Smooth muscle cell of the brain vasculature (primary cell): ENCODE results near the gene ZNF438.
"Not testable (repeated sequence)": the region's sequence is repeated elsewhere in the genome, so short reads cannot be mapped to it uniquely, and the experiment has no call there.

Experiments used
- DNase-seq: peaks from one replicate; pipeline ENCODE4 v3.0.0-alpha.2; 2012; ENCODE audit warnings: low read depth, low spot score

The ZNF438 gene

DNA sequence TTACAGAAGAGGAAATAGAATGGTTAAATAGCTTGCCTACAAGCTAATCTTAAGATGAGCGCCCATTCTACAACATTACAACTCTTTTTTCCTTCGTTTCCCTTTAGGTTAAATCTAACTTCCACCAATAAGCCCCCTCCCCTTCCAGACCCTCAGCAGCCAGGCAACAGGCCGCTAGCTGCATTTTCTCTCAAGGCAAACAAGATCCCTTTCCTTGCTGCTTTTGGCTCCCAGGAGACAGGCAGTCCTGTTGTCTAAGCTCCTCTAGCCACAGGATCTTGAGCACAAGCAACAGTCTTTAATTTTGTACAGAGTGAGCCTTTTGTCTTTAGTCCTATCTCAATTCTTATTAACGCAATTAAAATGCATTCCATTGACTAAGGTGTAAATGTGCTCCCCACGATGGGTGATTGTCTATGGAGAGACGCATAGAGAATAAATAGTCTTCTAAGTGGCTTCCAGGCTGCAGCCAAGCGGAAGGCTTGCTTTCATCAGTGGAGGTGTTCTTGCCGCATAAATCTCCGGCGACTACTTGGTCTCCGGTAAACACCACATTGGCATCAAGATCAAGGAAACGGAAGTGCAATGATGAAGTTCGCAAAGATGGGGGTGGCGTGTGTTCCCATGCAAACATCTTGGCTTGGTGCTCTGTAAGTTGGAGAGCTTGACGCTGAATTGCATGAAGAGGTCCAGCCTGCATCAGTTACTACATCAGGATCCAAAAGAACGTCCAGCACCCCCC, 220.2 kb downstream of the ZNF438 start:
- DNase-seq: no peak

DNA sequence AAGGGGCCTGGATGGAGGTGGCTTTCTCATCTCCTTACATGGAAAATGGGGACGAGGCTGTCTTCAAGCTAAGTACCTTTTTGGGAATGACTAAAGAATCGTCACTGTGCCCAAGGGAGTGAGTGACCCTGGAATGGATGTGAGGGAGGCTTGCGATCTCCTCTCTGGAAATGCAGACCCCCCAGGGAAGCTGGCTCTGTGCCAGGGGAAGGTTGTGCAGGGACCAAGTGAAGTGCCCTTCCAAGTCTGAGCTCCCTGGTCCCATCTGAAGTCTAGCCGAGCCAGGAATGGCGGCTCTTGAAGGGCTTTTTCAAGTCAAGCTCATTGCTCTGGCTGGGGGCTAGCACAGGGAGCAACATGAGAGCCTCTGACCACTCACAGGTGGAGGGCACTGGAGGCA, 221.2 kb downstream of the ZNF438 start:
- no peak for DNase-seq

DNA sequence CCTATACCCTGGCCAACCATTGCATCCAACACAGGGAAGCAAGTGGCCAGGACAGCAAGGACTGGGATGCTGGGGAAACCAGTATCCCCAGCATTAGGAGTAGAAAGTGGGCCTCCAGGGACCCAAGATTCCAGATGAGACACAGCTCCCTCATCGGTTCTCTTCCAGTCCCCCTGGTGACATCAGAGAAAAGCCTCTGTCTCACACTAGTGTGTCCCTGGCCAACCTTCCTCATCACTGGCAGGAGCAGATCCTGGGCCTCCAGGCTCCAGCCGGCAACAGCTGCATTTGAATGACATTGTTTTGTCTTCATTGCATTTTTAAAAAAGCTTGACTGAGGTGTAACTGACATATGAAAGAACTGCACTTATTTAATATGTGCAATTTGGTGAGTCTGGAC, 224.8 kb downstream of the ZNF438 start:
- no peak for DNase-seq

DNA sequence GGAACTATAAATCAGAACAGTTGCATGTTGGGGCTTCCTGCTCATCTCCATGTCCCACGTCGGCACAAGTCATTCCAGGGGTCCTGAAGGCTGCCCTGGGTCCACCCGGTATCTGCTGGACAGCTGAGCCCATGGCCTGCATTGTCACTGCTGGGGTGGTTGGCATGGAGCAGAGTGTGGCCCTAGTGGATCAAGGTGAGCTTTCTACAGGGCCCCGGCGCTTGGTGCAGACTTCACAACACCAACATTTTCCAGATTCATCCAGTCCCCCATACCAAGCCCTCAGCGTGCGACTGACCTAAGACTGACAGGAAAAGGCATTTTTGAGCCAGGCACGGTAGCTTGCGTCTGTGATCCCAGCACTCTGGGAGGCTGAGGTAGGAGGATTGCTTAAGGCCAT, 226.6 kb downstream of the ZNF438 start:
- DNase-seq: no peak

DNA sequence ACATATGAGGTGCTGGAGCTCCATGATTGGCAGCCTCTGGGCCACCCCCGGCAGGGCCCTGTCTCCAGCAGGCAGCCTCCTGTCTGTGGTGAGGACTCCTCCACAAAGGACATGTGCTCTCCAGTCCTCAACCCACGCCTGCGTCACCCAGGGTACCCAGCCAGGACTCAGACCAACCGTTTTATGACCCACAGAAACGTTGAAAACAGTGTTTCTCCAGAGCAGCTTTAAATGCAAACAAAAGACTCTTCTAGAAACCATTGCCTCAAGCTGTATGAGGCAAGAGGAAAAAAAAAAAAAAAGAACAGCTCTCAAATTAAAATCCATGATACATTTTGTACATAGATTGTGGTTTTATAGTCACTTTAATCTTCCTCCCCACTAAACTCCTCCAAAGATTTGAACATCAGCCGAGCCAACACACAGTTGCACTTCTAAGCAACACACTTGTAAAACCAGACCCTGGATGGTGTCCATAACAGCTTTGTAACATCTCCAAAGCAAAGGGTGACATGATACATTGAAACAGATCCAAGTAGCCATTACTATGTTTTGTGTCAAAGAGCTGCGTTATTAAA, 227.1 kb downstream of the ZNF438 start:
- no peak for DNase-seq

DNA sequence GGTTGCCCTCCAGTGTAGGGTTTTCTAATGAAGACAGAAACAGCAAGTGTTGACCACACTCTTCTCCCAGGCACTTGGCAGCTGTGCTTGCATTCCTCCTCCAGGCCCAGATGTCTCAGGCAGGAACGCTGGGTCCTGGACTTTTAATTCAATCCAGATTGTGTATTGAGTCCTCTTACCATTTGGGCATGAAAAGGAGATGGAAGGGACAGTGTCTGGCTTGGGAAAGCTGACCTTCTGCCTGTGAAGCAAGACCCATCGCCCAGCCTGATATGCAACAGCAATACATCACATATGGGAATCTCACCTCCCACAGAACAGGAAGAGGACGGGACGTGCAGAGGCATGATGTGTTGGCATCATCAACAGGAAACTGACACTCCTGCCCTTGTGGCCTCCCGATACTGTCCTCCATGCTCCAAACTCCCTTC, 227.8 kb downstream of the ZNF438 start:
- peak; percentile 67 for DNase-seq

DNA sequence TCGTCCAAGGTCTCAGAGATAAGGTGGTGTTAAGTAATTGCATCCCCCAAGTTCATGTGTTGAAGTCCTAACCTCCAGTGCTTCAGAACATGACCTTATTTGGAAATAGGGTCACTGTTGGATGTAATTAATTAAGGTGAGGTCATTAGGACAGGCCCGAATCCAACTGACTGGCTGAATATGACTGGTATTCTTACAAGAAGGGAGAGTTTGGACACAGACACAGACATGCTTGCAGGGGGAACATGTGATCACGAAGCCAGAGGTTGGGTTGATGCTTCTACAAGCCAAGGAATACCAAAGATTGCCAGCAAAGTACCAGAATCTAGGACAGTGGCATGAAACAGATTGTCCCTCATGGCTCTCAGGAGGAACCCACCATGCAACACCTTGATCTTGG, 228.6 kb downstream of the ZNF438 start:
- no peak for DNase-seq

DNA sequence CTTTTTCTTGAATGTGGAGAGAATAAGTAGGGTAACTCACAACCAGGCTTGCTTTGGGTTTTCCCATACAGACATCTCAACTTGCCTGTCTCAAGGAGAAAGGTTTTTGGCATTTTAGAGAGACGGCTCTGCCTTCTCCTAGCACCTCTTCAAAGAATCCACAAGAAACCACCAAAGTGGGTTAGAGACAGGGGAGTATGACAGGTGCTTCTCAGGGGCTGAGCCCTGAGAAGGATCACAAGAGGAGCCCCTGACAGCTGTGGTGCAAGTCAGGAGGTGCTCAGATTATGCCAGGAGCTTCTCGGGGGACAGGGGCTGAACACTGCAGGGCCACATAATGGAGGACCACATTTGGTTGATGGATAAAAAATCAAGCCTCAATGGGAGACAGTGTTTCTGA, 231.3 kb downstream of the ZNF438 start:
- no peak for DNase-seq

DNA sequence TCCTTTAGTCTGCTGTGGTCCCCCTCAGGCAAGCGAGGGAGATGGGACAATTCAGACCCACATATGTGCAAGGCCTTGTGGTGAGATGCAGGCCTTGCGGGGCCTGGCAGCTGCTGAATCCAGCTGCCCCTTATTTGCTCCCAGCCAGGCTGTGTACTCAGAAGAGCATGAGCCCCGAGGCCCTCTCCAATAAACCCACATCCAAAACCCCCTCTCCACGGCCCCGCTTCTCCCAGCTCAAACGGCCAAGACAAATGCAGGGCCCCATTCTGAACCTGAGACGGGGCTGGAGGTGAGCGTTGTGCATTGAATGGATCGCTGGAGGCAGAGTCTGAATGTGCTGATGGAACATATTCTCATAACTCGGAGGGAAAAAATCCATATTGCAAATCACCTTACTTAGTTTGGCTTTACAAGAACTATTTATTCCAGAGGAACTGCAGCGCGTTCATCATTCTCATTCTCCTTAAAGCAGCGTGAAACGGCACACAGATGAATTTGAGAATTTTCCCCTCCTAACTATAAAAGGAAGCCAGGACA, 232.9 kb downstream of the ZNF438 start:
- DNase-seq: no peak

DNA sequence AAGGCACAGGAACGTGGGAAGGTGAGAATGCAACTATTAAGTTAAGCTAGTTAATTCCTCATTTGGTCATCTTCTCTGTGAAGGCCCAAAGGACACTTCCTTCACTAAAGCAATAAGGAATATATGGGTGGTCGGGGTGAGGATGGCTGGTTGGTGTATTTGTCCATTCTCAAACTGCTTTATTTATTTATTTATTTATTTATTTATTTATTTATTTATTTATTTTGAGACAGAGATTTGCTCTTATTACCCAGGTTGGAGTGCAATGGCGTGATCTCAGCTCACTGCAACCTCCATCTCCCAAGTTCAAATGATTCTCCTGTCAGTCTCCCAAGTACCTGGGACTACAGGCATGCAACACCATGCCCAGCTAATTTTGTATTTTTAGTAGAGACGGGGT, 236.6 kb downstream of the ZNF438 start:
- not testable (repeated sequence) for DNase-seq
